ENCODE data around the gene GRIK2.

GRIK2 gene

GRCh38 chr6:101399616-101400162 is 6.2 kb downstream of the GRIK2 start:
- H3K9me3 ChIP-seq (ENCODE audit: control insufficient read depth in 5 of 5, low read length in 5 of 5), result peaks cover 0 to 7% (median 3%) of the 10 kb centered on the region in 5 donors
- no peak overlapping the region for H3K27ac ChIP-seq (ENCODE audit: low read depth, low read length)
- peaks cover 38 to 48% (median 44%) of the 10 kb centered on the region in 5 donors for H3K27me3 ChIP-seq (ENCODE audit: control insufficient read depth in 5 of 5, insufficient read depth in 4 of 5, low read length in 5 of 5)
- no peak overlapping the region for H3K9ac ChIP-seq (ENCODE audit: low read length in 5 of 5)
- no peaks in the 10 kb centered on the region for H3K36me3 ChIP-seq (ENCODE audit: control insufficient read depth in 5 of 5, insufficient read depth in 5 of 5, low read length in 5 of 5)
- peaks cover 0 to 1% (median 0%) of the 10 kb centered on the region in 5 donors for H3K4me1 ChIP-seq (ENCODE audit: control insufficient read depth in 5 of 5, insufficient read depth in 5 of 5, low read length in 5 of 5)
- H3K4me3 ChIP-seq (ENCODE audit: low read depth in 1 of 5, low read length in 5 of 5), result no peak overlapping the region

- no peak overlapping the region for H3K9ac ChIP-seq (ENCODE audit: low read length in 5 of 5)
- H3K4me1 ChIP-seq (ENCODE audit: control insufficient read depth in 5 of 5, insufficient read depth in 5 of 5, low read length in 5 of 5), result peaks cover 0 to 1% (median 0%) of the 10 kb centered on the region in 5 donors
- H3K9me3 ChIP-seq (ENCODE audit: control insufficient read depth in 5 of 5, low read length in 5 of 5), result peaks cover 0 to 7% (median 3%) of the 10 kb centered on the region in 5 donors
- H3K27ac ChIP-seq (ENCODE audit: low read depth, low read length), result no peak overlapping the region
- H3K36me3 ChIP-seq (ENCODE audit: control insufficient read depth in 5 of 5, insufficient read depth in 5 of 5, low read length in 5 of 5), result no peaks in the 10 kb centered on the region
- no peak overlapping the region for H3K4me3 ChIP-seq (ENCODE audit: low read depth in 1 of 5, low read length in 5 of 5)
- H3K27me3 ChIP-seq (ENCODE audit: control insufficient read depth in 5 of 5, insufficient read depth in 4 of 5, low read length in 5 of 5), result peaks cover 38 to 46% (median 44%) of the 10 kb centered on the region in 5 donors
Observed at GRCh38 chr6:101400326-101401135, 7.0 kb downstream of the GRIK2 start.

GRCh38 chr6:101401171-101401570 is 7.7 kb downstream of the GRIK2 start:
- no peak overlapping the region for H3K4me3 ChIP-seq (ENCODE audit: low read depth in 1 of 5, low read length in 5 of 5)
- no peak overlapping the region for H3K27ac ChIP-seq (ENCODE audit: low read depth, low read length)
- no peaks in the 10 kb centered on the region for H3K36me3 ChIP-seq (ENCODE audit: control insufficient read depth in 5 of 5, insufficient read depth in 5 of 5, low read length in 5 of 5)
- H3K9me3 ChIP-seq (ENCODE audit: control insufficient read depth in 5 of 5, low read length in 5 of 5), result peaks cover 0 to 7% (median 3%) of the 10 kb centered on the region in 5 donors
- H3K4me1 ChIP-seq (ENCODE audit: control insufficient read depth in 5 of 5, insufficient read depth in 5 of 5, low read length in 5 of 5), result peaks cover 0 to 1% (median 0%) of the 10 kb centered on the region in 5 donors
- H3K9ac ChIP-seq (ENCODE audit: low read length in 5 of 5), result no peak overlapping the region
- H3K27me3 ChIP-seq (ENCODE audit: control insufficient read depth in 5 of 5, insufficient read depth in 4 of 5, low read length in 5 of 5), result peaks cover 38 to 46% (median 44%) of the 10 kb centered on the region in 5 donors

- Histone ChIP-seq H3K4me3 (ENCODE audit: low read depth in 1 of 5, low read length in 5 of 5) (no peak overlapping the region), H3K4me1 (ENCODE audit: control insufficient read depth in 5 of 5, insufficient read depth in 5 of 5, low read length in 5 of 5) (peaks cover 0 to 1% (median 0%) of the 10 kb centered on the region in 5 donors), H3K9me3 (ENCODE audit: control insufficient read depth in 5 of 5, low read length in 5 of 5) (peaks cover 0 to 7% (median 3%) of the 10 kb centered on the region in 5 donors), H3K36me3 (ENCODE audit: control insufficient read depth in 5 of 5, insufficient read depth in 5 of 5, low read length in 5 of 5) (no peaks in the 10 kb centered on the region), H3K9ac (ENCODE audit: low read length in 5 of 5) (no peak overlapping the region), H3K27ac (ENCODE audit: low read depth, low read length) (no peak overlapping the region), H3K27me3 (ENCODE audit: control insufficient read depth in 5 of 5, insufficient read depth in 4 of 5, low read length in 5 of 5) (peaks cover 38 to 46% (median 44%) of the 10 kb centered on the region in 5 donors)
Observed at GRCh38 chr6:101401792-101402621, 8.5 kb downstream of the GRIK2 start.

- Histone ChIP-seq H3K27me3 (ENCODE audit: control insufficient read depth in 5 of 5, insufficient read depth in 4 of 5, low read length in 5 of 5) (peaks cover 38 to 46% (median 44%) of the 10 kb centered on the region in 5 donors), H3K4me3 (ENCODE audit: low read depth in 1 of 5, low read length in 5 of 5) (no peak overlapping the region), H3K27ac (ENCODE audit: low read depth, low read length) (no peak overlapping the region), H3K9ac (ENCODE audit: low read length in 5 of 5) (no peak overlapping the region), H3K4me1 (ENCODE audit: control insufficient read depth in 5 of 5, insufficient read depth in 5 of 5, low read length in 5 of 5) (peaks cover 0 to 1% (median 0%) of the 10 kb centered on the region in 5 donors), H3K9me3 (ENCODE audit: control insufficient read depth in 5 of 5, low read length in 5 of 5) (peaks cover 0 to 7% (median 3%) of the 10 kb centered on the region in 5 donors), H3K36me3 (ENCODE audit: control insufficient read depth in 5 of 5, insufficient read depth in 5 of 5, low read length in 5 of 5) (no peaks in the 10 kb centered on the region)
Observed at GRCh38 chr6:101402622-101403031, 9.1 kb downstream of the GRIK2 start.

GRCh38 chr6:101403216-101403945 is 9.9 kb downstream of the GRIK2 start:
- Histone ChIP-seq H3K27ac (ENCODE audit: low read depth, low read length) (no peak overlapping the region), H3K4me3 (ENCODE audit: low read depth in 1 of 5, low read length in 5 of 5) (no peak overlapping the region), H3K27me3 (ENCODE audit: control insufficient read depth in 5 of 5, insufficient read depth in 4 of 5, low read length in 5 of 5) (peaks cover 38 to 46% (median 42%) of the 10 kb centered on the region in 5 donors)

GRCh38 chr6:101404775-101405174 is 11.3 kb downstream of the GRIK2 start:
- Histone ChIP-seq H3K27me3 (ENCODE audit: control insufficient read depth in 5 of 5, insufficient read depth in 4 of 5, low read length in 5 of 5) (peaks cover 25 to 33% (median 31%) of the 10 kb centered on the region in 5 donors), H3K9ac (ENCODE audit: low read length in 5 of 5) (no peak overlapping the region), H3K4me1 (ENCODE audit: control insufficient read depth in 5 of 5, insufficient read depth in 5 of 5, low read length in 5 of 5) (no peaks in the 10 kb centered on the region), H3K9me3 (ENCODE audit: control insufficient read depth in 5 of 5, low read length in 5 of 5) (peaks cover 0 to 3% (median 1%) of the 10 kb centered on the region in 5 donors), H3K27ac (ENCODE audit: low read depth, low read length) (no peak overlapping the region), H3K4me3 (ENCODE audit: low read depth in 1 of 5, low read length in 5 of 5) (no peak overlapping the region), H3K36me3 (ENCODE audit: control insufficient read depth in 5 of 5, insufficient read depth in 5 of 5, low read length in 5 of 5) (no peaks in the 10 kb centered on the region)

More at GRCh38 chr6:101403216-101403945, 9.9 kb downstream of the GRIK2 start:
- H3K9ac ChIP-seq (ENCODE audit: low read length in 5 of 5), result no peak overlapping the region
- no peaks in the 10 kb centered on the region for H3K36me3 ChIP-seq (ENCODE audit: control insufficient read depth in 5 of 5, insufficient read depth in 5 of 5, low read length in 5 of 5)
- peaks cover 0 to 1% (median 0%) of the 10 kb centered on the region in 5 donors for H3K4me1 ChIP-seq (ENCODE audit: control insufficient read depth in 5 of 5, insufficient read depth in 5 of 5, low read length in 5 of 5)
- H3K9me3 ChIP-seq (ENCODE audit: control insufficient read depth in 5 of 5, low read length in 5 of 5), result peaks cover 0 to 7% (median 3%) of the 10 kb centered on the region in 5 donors

- H3K9ac ChIP-seq (ENCODE audit: low read length in 5 of 5), result no peak overlapping the region
- no peak overlapping the region for H3K4me3 ChIP-seq (ENCODE audit: low read depth in 1 of 5, low read length in 5 of 5)
- H3K27ac ChIP-seq (ENCODE audit: low read depth, low read length), result no peak overlapping the region
- no peaks in the 10 kb centered on the region for H3K36me3 ChIP-seq (ENCODE audit: control insufficient read depth in 5 of 5, insufficient read depth in 5 of 5, low read length in 5 of 5)
- H3K9me3 ChIP-seq (ENCODE audit: control insufficient read depth in 5 of 5, low read length in 5 of 5), result no peaks in the 10 kb centered on the region
- H3K4me1 ChIP-seq (ENCODE audit: control insufficient read depth in 5 of 5, insufficient read depth in 5 of 5, low read length in 5 of 5), result no peaks in the 10 kb centered on the region
- H3K27me3 ChIP-seq (ENCODE audit: control insufficient read depth in 5 of 5, insufficient read depth in 4 of 5, low read length in 5 of 5), result no peaks in the 10 kb centered on the region
Observed at GRCh38 chr6:101413773-101414172, 20.3 kb downstream of the GRIK2 start.

- no peak overlapping the region for H3K9ac ChIP-seq (ENCODE audit: low read length in 5 of 5)
- peaks cover 0 to 6% (median 0%) of the 10 kb centered on the region in 5 donors for H3K9me3 ChIP-seq (ENCODE audit: control insufficient read depth in 5 of 5, low read length in 5 of 5)
- no peak overlapping the region for H3K4me3 ChIP-seq (ENCODE audit: low read depth in 1 of 5, low read length in 5 of 5)
- no peak overlapping the region for H3K27ac ChIP-seq (ENCODE audit: low read depth, low read length)
- H3K27me3 ChIP-seq (ENCODE audit: control insufficient read depth in 5 of 5, insufficient read depth in 4 of 5, low read length in 5 of 5), result no peaks in the 10 kb centered on the region
- no peaks in the 10 kb centered on the region for H3K4me1 ChIP-seq (ENCODE audit: control insufficient read depth in 5 of 5, insufficient read depth in 5 of 5, low read length in 5 of 5)
- H3K36me3 ChIP-seq (ENCODE audit: control insufficient read depth in 5 of 5, insufficient read depth in 5 of 5, low read length in 5 of 5), result no peaks in the 10 kb centered on the region
Observed at GRCh38 chr6:101417900-101418299, 24.4 kb downstream of the GRIK2 start.

All from subcutaneous abdominal adipose tissue (tissue), 5 donors.